Measurements from ENCODE around the gene GTF3C2.
"Not testable (repeated sequence)": the region's sequence is repeated elsewhere in the genome, so short reads cannot be mapped to it uniquely, and the experiment has no call there.

Gene GTF3C2

GRCh38 chr2:27320958-27321543, 35.5 kb downstream of the GTF3C2 start:
- DNase-seq (ENCODE audit: low spot score): no peak

GRCh38 chr2:27319839-27320238, 36.7 kb downstream of the GTF3C2 start:
- DNase-seq (ENCODE audit: low spot score): not testable (repeated sequence)

GRCh38 chr2:27316655-27317412, 39.7 kb downstream of the GTF3C2 start:
- peak; percentile 73 for DNase-seq (ENCODE audit: low spot score)

DNA sequence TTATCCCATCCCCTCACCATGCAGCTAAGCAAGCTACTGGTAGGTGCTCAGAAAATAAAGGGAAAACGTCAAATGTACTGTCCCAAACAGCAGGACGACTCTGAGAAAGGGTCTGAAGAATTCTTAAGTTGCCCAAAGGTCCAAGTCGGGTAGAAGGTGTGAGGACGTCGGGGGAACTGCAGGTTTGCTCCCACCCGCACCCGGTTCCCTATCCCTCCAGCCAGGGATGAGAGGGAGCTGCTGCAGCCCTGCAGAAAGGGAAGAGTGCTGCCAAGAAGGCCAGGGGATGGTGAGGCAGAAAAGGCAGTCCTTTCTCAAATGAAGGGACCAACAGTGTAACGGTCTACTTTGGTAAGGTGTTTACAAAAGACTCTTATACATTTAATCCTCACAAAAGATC, 41.4 kb downstream of the GTF3C2 start:
- no peak for DNase-seq (ENCODE audit: low spot score)

DNA sequence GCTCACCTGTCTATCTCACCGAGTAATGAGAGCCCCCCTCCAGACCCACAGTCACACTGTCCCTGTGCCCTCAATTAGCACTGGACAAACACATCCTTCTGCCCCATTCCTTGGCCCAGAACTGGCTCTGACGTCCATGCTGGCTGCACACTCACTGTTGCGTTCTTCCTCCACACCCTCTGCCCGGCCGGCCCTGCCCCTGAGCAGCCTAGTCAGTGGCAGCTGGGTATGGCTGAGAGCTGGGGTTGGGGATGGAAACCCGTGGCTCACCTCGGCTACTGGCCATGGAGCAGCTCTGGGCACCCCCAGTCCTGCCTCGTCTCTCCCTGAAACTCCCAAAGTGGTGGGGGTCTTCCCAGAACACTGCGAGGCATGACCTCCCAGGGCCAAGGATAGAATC, 41.9 kb downstream of the GTF3C2 start:
- DNase-seq (ENCODE audit: low spot score): no peak

GRCh38 chr2:27313882-27314645, 42.5 kb downstream of the GTF3C2 start:
- DNase-seq (ENCODE audit: low spot score): no peak

GRCh38 chr2:27312152-27312551, 44.4 kb downstream of the GTF3C2 start:
- no peak for DNase-seq (ENCODE audit: low spot score)

- no peak for DNase-seq (ENCODE audit: low spot score)
These were observed 46.9 kb downstream of the GTF3C2 start for GRCh38 chr2:27309651-27310050.

GRCh38 chr2:27308359-27308881, 48.1 kb downstream of the GTF3C2 start, which contains the start of gene UCN:
TSS of gene UCN (minus strand) at chr2:27308445. CDS start at chr2:27307895, 550 bp downstream.
- DNase-seq (ENCODE audit: low spot score): no peak

DNA sequence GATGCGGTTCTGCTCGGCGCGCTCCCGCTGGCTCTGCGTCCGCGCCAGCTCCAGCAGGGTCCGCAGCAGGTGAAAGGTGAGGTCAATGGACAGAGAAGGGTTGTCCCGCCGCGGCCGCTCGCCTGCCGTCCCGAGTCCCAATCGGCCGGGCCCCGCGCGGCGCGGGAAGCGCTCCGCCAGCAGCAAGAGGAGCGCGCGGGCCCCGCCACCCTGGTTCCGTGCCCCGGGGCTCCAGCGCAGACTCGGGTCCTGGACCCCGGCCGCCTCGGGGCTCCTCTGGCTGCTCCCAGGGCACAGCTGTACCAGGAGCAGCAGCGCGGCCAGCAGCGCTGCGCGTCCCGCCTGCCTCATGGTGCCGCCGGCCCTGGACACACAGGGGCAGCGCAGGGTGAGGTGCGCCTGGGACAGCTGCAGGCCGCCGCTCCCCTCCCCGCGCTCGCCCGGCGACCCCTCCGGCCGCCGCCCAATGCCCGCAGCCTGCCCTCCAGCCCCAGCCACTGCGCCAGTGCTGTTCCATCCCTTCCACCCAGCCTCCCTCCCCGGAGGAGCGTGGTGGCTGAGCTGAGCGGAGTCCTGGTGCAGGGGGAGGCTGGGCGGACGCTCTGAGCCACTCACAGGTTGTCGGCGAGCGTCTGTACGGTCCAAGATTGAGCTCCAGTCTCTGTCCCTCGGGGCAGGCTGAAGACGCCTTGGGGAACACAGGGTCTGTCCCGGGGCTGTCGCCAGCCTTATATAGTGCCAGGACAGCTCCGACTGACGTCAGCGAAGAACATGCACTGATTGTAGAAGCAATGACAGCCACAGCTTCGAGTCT, 48.8 kb downstream of the GTF3C2 start:
- DNase-seq (ENCODE audit: low spot score): no peak

DNA sequence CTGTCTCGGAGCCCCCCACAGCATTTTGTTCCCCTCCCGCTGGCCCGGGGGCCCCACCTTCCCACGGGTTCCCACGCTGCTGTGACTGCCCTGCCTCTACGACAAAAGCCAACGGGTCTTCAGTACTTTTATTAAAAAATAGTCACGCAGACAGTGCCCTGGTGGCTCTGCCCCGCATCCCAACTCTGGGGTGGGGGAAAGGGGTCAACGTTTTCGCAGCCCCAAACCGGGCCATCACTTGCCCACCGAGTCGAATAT, 49.3 kb downstream of the GTF3C2 start:
- DNase-seq (ENCODE audit: low spot score): no peak

- DNase-seq (ENCODE audit: low spot score): no peak
These were observed 49.8 kb downstream of the GTF3C2 start for GRCh38 chr2:27306573-27307286.

DNA sequence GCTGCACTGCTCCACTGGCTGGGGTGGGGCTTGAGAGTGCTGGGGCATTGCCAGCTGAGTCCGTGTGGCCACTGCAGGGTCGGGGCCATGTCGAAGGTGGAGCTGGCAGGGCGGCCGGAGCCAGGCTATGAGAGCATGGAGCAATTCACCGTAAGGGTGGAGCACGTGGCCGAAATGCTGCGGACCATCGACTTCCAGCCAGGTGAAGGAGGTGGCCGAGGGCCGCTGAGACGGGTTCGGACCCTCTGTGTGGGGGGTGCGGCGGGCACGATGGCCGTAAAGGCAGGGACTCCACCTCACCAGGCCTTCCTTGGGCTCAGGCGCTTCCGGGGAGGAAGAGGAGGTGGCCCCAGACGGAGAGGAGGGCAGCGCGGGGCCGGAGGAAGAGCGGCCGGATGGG, 50.4 kb downstream of the GTF3C2 start:
- DNase-seq (ENCODE audit: low spot score): no peak

GRCh38 chr2:27305516-27305915, 51.0 kb downstream of the GTF3C2 start:
- no peak for DNase-seq (ENCODE audit: low spot score)

GRCh38 chr2:27304488-27305240, 51.9 kb downstream of the GTF3C2 start:
- DNase-seq (ENCODE audit: low spot score): no peak

GRCh38 chr2:27303093-27304025, 53.2 kb downstream of the GTF3C2 start:
- DNase-seq (ENCODE audit: low spot score): peak; percentile 31

GRCh38 chr2:27300606-27301005, 56.0 kb downstream of the GTF3C2 start:
- not testable (repeated sequence) for DNase-seq (ENCODE audit: low spot score)

GRCh38 chr2:27298391-27299080, 58.0 kb downstream of the GTF3C2 start:
- DNase-seq (ENCODE audit: low spot score): no peak

- no peak for DNase-seq (ENCODE audit: low spot score)
These were observed 59.4 kb downstream of the GTF3C2 start for GRCh38 chr2:27297195-27297594.
